GM19099 (cell line): Measurements from ENCODE around the gene PAK5.

Experiments used
- POLR2A ChIP-seq: IDR thresholded peaks from 3 replicates; pipeline ENCODE4 v1.6.1; 2011; ENCODE audit warnings: low read depth; ENCODE audit not compliant: insufficient read length; ENCODE audit errors: extremely low read depth

Gene PAK5

DNA sequence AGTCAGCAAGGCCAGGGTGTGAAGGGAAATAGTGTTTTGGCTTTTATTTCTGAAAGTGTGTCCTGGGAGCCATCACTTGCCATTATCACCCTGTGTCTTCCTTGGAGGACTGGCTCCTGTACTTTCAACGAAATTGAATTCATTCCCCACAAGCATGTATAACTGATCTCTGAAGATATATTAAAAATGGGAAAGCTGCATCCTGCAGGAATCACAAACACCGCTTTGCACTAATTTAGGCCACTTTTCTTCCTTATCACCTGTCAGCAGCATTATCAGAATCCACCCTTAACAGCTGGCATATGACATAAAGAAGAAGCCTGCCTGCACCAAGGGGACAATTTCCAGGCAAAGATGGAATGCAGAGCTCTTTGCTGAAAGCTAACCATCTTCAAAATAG is 268.3 kb downstream of the PAK5 start:
- no peak for TF ChIP-seq POLR2A

DNA sequence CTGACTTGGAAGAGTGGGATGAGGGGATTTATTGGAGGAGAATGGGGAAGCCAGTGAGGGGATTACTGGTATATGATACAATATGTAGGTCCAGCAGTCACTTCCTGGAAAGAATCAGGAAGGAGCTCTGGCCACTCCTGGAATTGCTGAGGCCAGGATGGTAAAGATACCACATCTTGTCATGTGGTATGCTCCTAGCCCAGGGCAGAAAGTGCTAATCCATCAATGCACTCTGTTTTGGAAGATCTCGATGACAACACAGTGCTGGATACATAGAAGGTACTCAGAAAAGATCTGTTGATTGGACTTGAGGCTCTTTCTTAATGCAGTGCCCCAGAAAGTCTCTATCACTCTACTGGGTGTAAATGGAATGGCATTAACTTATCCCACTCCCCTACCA is 271.9 kb downstream of the PAK5 start:
- TF ChIP-seq POLR2A, result no peak

DNA sequence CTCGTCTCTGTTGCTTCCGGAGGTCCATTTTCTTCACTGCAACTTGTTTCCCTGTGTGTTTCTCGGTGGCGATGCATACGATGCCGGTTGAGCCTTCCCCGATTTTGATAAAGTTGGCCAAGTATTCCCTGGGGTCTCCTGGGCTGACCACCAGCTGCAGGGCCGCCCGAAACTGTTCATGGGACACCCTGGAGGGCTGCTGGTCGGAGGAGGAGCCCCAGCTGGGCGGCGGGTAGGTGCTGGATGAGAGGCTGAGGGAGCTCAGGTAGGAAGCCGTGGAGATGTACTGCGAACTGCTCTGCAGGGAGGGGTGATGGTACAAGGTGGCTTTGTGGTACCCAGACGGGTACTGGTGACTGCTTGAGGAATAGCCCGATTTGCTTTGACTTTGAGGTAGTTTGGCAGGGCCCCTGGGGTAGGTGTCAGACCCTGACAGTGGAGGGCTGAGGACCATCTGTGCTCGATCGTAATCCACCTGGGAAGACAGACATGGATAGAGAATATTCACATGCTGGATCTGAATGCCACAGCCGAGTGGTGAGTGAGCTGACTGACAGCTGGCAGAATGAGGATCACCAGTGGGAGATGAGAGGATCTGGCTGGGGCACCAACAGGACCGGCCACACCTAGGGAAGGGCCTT is 272.8 kb downstream of the PAK5 start:
- no peak for TF ChIP-seq POLR2A

DNA sequence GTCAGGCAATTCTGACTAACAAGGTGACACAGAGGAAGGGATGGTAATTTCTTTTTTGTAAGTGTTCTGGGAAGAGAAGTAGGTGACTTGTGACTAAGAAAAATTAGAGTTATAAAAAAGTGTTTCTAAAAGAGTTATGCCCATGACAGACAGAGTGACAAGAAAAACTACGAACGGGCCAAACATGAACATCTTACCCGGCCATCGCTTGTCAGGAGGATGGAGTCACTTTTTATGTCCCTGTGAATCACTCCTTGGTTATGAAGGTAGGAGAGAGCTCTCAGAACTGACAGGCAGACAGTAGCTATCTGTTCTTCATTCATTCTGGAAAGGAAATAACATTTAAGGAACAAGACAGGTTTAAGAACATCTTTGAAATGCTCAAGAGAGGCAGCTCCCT is 281.5 kb downstream of the PAK5 start:
- TF ChIP-seq POLR2A, result no peak

DNA sequence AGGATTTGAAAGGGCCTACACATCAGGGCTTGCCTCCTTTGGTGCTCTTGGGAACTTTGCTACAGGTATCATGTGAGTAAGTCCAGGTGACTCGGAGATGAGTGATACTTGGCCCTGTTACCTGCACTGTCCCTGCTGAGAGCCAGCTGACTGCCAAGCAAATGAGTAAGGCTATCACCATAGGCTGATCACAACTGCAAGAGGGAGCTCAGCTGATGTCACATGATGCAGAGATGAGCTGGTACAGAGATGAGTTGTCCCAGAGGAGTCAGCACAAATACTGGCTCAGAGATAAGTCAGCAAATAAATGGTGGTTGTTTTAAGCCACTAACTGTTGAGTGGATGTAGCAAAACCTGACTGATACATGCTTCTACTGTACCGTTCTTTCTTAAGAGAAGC is 283.1 kb downstream of the PAK5 start:
- TF ChIP-seq POLR2A, result no peak

DNA sequence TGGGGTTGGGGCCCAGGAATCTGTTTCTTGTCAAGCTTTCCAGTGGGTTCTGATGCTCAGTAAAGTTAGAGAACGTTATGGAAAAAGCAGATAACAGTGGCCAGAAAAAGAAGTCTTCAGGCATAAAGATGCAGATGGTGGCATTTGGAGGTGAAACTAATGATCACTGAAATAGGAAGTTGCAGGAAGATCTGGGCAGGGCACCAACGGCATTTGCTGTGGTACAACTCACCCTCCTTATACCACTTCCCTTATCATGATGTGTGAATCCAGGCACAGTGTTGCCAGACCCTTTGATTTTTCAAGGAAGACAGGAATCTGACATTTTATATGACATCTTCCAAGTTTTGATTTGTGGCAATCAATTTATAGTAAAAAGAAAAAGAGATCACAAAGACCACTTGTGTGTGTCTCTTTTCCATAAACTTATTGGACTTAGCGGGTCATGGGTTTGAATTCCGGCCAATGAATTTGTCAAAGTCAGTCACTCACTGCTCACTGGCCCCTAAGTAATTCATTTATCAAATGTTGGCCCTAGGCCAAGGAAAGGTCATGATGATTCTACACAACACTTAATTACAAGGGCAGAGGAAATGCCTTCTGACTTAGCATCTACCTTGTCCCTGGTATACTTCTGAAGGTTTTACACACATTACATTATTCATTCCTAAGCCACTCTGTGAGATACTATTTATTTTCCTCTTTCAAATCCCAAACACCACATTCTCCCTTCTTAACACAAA is 286.9 kb downstream of the PAK5 start:
- no peak for TF ChIP-seq POLR2A

DNA sequence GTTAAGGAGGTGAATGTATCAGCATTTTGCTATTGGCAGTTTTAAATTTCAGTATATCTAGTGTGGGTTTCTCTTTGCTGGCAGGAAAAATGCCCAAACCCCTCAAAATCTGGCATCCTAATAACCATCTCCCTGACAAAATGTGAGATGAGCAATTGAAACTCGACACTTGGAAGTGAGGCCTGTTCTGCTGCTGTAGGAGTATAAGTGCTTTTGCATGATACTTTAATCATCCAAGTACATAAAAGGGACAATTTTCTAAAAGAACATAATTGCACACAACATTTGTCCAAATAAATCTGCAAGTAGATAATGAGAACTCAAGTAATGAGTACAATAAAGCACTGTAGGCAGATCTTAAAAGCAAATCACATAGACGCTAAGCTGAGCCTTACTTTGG is 288.0 kb downstream of the PAK5 start:
- no peak for TF ChIP-seq POLR2A

DNA sequence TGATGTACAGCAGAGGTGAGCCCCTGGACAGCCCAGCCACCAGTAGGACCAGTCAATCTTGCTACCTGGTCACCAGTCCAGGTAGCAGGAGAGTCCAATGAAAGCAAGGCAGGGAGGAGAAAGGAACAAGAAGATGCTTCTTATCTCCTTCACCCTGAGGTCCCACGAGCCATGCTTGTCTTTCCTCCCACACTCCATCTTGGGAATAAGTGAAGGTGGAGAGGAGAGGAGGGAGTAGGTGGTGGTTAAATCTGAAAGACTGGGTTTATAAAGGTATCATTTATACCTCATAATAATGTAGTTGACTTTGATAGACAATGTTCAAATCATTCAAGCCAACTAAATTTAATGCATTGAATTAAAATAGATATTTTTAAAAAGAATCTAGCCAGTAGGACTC is 288.6 kb downstream of the PAK5 start:
- TF ChIP-seq POLR2A, result no peak

DNA sequence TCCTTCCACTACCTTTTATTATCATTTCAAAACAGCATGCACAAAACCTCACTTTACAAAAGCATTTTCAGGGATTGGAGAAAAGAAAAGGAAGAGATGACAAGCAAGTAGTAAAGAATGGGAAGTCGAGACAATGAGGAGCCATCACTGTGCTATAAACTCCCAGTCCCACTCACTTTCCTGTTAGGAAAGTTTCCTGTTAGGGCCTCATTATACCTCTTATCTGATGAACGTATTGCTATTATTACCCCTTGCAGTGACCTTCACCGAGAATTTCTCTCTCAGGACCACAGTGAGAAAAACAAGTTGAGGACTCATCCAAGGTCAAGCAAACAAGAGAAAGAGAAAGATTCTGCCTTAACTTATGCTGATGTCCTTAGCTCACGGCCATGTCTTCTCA is 295.7 kb downstream of the PAK5 start:
- TF ChIP-seq POLR2A, result no peak

DNA sequence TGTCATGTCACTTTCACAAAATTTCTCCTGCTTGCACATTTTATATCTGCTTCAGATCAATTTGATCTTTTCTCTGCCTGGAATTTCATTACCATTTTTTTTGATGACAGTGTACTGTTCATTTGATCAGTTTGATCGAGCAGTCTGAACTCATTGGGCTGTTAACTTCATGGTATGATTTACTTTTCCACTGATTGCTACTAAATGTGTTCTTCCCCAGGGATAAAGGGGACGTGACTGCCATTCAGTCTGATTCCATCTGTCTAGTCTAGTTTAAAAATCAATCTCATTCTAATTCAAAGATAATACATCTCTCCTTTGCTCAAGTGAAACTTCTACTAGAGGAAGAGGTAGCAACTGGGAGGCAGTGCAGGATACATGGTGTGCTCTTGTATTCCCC is 303.4 kb downstream of the PAK5 start:
- TF ChIP-seq POLR2A, result no peak

DNA sequence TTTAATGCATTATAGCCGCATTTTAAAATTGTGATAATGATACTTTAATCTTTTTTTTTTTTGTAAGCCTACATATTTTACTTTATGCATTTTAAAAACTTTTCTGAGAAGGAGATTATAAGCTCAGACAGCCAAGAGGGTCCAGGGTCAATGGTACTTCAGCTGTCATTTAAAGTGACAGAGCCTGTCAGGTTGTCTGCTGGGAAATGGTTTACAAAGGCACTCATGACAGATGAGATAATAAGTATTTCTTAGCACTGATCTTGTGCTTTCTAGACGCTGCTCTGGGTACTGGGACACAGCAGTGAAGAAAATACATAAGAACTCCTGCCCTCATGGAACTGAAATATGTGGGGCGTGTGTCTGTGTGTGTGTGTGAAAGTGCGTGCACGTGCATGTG is 304.9 kb downstream of the PAK5 start:
- no peak for TF ChIP-seq POLR2A

DNA sequence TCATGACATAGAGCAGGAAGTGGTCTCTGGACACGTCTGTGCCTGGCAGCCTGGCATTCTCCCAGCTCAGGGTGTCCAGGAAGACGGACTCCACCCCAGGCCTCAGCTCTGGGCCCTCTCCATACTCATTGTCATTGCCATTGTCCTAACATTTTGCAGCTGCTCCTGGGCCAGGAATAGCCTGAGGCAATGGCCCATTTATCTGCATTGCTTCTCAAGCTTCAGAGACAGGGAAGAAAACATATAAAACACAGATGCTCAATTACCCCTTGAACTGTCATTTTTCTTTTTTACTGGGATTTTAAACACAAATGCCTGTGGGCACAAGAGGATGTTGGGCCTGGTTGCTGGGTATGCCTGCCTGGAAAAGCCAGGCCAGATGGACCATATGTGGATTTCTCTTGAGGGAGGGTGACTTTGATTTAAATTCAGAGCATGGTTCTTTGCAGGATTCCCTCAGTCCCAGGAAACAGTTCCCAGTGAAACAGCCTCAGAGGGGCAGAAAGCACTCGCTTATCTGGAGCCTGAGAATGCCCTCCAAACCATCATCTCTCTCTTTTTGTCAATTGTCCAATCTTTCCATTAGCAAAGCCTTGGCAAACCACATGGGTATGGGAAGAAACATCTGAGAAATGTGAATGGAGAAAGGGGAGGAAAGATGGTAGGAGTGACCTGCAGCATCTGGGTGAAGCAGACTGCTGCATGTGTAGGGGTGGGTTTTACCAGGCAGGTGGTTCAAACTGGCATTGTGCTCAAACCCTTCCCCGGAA is 306.6 kb downstream of the PAK5 start:
- TF ChIP-seq POLR2A, result no peak

DNA sequence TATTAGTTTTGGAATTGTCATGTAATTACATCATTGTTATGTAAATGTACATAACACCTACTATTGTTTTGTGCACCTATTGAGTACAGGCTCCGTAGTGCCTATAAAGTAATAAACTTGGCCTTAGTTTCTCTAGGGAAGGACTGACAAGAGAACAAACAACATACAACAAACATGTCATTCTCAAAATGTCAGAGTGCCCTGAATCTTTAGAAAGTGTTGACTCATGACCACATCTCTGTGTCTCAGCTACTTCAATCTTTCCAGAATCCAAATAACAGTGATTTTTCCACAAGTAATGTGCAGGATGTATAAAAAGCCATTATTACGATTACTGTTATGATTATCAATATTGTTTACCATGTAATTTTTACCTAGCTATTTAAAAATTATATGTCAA is 307.3 kb downstream of the PAK5 start:
- TF ChIP-seq POLR2A, result no peak

DNA sequence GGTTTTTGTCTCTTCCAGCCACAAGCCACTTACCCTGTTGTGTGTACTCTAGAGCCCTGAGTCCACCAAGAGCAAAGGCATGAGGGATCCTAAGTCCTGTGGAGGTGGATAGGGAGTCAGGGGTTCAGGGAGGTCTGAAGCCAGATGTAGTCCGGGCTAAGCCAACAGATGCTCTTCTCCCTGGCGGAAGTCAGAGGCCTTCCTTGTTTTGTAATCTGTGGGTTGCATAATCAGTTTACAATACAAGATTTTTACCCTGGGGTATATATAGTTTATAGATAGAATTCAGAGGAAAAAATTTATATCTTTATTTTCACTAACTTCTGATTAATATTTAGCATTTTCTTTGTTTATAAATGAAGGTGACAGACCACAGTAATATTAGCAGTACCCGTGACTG is 315.2 kb downstream of the PAK5 start:
- TF ChIP-seq POLR2A, result no peak

DNA sequence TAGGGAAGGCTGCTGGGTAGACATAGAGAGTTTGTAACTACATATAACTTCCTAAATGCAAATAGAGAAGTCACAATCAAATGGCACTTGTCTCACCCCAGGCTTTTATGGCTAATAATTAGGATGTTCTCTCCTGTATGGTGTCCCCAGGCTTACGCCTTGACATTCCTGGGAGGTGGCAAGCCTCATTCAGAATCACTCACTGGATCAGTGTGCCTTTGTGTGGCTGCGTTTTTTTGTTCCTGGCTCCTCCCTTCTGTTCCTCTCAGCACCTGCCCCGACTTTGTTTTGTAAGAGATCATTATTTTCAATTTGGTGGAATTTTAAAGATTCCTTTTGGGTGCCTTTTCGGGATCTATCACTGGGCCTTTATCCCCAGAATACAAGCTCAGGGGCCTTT is 318.8 kb downstream of the PAK5 start:
- no peak for TF ChIP-seq POLR2A
